Measurements from ENCODE around the gene KHDRBS2.

KHDRBS2 gene

DNA sequence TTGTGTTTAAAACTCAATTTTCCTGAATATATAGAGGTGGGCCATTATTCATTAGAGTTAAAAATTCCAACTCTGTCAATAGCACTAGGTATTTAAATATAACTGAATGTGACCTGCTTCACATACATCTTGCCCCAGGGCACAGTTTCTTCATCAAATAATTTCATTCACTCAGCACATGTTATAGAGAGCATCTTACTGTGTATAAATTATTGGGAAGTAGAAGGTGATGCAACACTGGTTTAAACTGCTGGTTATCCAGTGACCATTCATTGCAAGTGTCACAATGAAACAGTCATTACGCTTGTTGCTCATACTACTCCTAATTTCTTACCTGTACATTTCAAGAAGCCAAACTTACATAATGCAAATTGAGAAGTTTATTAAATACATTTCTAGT lies 93.4 kb downstream of the KHDRBS2 start:
- in situ Hi-C loops (cut with MboI; ENCODE audit: low sequenced_read_pairs) = no loop called here

DNA sequence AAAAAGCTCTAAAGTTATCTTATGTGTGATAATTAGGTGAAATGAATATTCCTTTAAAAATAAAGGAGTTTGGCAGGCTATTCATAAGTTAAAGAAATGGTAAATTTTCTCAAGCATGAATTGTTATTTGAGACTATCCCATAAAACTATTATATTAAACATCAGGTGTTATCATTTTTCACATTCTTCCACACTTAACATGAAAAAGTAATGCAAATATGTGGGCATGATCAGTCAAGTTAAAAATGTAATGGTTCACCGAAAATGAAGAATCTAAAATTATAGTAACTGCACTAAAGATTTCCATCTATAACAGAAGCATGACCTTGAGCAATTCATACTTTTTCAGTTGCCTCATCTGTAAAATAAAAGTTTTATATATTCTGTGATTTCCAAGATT lies 110.8 kb downstream of the KHDRBS2 start:
- in situ Hi-C loops (cut with MboI; ENCODE audit: low sequenced_read_pairs) = no loop called here

DNA sequence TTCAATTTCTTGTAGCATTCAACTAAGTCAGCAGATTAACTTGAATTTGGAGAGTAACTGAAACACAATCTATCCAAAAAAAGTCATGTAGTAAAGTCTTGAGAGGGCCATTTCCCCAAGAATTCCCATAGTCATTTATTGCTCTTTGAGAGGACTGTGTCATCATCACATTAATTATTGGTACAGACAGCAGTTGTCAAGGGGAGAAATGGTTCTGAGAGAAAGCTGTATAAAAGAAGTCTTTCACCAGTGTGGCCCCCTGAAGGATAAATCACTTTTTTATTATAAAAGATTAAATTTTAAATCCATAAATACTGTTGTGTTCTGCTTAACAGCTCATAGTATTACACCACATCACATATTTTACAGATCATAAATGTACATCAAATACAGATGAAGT lies 111.5 kb downstream of the KHDRBS2 start:
- in situ Hi-C loops (cut with MboI; ENCODE audit: low sequenced_read_pairs) = no loop called here

DNA sequence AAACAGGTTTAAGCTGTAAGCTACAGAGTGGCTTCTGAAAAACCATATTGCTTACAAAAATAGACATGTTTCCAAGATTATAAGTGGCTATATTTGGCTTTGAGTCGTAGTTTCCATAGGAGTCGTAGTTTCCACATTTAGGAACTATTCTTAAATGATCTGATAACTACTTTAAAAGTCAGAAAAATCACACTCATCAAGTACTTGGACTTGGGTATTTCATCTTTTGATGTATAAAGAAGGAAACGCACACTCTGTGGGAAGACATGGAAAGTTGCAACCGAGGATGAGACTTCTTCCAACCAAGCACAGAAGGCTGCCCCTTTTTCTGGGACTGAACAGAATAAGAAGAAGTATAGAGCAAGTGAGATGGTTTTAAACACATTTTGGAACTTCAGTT lies 118.3 kb downstream of the KHDRBS2 start:
- in situ Hi-C loops (cut with MboI; ENCODE audit: low sequenced_read_pairs) = no loop called here

DNA sequence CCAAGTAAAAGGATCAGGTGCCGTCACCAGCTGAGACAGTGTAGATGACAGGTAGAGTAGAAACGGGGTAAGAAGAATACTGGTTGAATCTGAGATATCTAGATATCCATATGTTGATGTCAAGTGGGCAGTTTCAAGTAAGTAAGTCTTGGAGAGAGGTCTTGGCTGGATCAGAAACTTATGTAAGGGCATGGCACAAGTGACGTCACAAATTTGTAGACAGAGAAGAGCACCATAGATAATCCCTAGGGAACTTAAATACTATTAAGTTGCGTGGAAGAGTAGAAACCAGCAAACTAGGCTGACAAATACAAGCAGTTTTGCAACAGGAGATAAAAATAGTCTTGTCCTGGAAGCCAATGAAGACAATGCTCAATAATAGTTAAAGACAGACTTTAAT lies 123.2 kb downstream of the KHDRBS2 start:
- in situ Hi-C loops (cut with MboI; ENCODE audit: low sequenced_read_pairs) = no loop called here

DNA sequence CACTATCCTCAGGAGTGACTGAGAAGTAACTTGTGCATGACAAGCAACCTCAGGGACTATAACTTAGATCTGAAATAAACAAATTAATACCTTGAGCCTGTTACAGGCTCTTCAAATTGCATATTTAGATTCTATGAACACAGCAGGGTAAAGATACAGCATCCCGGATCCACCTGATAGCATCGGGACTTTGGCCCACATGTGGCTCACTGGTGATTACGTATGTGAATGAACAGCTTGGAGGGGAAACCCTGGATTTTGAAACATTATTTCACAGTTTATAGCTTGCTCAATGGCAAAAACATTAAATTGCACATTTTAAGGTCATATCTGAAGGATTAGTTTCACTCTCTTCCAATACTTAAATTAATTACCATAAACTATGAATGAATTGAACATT lies 133.2 kb downstream of the KHDRBS2 start:
- in situ Hi-C loops (cut with MboI; ENCODE audit: low sequenced_read_pairs) = no loop called here

DNA sequence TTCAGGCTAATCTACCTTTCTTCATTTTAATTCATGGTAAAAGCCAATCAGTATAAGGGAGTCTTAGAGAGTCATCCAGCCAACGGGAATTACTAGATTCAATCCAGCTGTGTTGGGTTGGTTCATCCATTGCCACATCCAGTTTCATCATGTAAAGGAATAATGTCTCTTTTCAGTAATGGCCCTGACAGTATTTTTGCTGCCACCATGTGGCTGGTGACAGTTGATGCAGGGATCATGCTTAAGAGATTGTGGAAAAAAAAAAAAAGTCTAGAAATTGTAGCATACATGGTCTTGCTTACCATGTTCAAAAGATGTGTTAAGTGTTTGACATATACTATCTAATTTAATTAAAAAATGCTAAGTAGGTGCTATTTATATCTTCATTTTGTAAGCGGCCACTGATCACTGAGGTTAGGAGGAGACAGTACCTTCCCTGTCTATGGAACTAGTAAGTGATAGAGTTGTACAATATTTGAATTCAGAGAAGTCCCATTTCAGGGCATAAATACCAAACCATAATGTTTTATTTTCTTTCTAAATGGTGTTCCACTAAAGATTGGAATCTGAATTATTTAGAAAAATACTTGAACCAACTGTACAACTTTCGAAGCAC lies 135.9 kb downstream of the KHDRBS2 start:
- in situ Hi-C loops (cut with MboI; ENCODE audit: low sequenced_read_pairs) = no loop called here

DNA sequence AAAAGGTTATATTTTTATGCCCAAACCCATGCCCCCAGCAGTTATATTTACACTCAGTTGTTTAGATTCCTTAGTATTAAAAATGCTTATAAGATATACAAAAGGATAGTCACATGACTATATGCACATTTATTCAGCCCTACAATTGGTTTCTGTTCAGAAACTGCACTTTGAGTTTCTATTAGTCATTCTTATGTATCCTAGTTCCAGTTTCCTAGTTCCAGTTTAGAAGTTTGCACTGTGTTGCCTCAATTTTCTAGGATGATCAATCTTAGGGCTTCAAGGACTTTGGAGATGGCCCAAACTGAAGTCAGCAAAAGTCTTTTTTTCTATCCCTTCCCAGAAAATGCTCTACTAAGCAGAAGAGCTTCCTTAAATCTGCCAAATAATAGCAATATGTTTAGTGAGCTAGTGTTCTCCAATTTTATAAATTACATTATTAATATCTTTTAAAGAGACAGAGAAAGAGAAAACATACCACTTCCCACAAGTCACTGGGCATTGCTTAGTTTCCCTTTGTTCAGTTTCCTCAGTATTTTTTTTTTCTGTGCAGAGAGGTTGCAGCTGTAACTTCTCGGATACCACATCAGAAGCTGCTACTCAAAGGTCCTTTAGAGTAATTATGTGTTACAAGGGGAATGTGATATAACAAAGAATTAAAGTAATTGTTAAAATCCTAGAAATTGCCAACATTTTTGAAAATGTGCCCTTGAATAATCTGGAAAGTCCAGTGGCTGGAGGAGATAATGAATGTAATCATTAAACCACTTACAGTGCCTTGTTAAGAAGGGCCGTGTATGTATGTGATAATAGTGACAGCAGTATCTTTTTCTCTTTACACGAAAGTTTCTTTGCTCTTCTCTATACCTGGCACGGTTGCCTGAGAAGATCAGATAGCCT lies 138.8 kb downstream of the KHDRBS2 start:
- in situ Hi-C loops (cut with MboI; ENCODE audit: low sequenced_read_pairs) = no loop called here

DNA sequence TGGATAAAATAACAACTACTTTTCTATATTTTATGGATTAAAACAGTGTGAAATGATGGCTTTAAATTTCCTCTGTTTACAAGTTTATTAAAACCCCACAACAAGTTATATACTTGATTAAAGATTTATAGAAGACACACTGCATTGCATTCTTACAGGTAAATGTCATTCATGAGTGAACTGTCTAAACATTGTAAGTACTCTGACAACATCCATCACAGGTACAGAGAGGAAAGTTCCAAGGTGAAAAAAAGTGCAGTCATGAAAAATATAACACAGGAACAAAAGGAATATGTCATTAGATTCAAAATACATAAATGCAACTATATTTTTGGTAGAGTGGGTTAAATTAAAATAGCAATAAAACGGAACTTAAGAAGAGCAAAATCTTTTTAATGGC lies 156.9 kb downstream of the KHDRBS2 start:
- in situ Hi-C loops (cut with MboI; ENCODE audit: low sequenced_read_pairs) = no loop called here

DNA sequence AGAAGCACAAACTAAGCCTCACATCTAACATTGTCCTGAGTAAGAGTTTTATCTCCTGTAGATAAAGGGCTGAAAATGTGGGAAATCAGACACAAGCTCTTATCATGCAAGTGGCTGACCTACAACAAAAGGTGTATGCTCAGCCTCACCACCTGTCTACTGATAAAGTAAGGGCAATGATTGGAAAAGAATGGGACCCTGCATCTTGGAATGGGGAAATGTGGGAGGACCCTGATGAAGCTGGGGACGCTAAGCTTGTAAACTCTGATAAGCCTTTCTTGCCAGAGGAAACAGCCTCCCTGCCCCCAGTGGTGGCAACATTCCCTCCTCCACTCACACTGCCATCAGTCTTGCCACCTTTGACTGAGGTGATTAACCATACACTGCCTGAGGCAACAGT lies 166.6 kb downstream of the KHDRBS2 start:
- in situ Hi-C loops (cut with MboI; ENCODE audit: low sequenced_read_pairs) = no loop called here

DNA sequence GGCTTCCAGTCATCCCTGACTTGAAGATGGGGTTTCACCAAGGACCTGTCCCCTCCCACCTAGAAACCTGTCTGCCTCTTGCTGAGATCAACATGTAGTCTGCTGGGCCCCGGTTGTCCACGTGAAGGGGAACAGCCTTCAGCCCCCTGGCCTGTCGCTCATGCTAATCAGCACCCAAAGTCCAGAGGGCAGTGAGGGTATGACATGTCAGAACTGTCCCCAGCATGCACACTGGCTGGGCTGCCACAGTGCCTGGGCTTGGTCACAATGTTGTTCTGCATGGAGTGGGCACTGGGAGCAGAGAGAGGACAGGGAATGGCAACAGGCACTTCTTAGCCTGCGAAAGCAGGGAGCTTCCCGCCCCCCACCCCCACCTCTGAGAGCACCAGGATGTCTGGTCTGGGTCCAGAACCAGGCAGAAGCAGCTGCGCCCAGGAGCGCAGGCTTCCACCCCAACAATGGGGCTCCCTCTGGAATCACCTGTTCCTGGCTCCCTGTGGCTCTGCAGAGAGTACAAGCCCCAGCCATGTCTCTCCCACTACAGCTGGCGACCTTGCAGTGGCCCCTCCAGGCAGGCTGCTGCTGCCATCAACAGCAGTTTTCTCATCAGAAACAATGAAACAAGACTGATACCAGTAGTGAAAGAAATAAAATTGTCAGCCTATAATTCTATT lies 182.7 kb downstream of the KHDRBS2 start:
- in situ Hi-C loops (cut with MboI; ENCODE audit: low sequenced_read_pairs) = no loop called here

DNA sequence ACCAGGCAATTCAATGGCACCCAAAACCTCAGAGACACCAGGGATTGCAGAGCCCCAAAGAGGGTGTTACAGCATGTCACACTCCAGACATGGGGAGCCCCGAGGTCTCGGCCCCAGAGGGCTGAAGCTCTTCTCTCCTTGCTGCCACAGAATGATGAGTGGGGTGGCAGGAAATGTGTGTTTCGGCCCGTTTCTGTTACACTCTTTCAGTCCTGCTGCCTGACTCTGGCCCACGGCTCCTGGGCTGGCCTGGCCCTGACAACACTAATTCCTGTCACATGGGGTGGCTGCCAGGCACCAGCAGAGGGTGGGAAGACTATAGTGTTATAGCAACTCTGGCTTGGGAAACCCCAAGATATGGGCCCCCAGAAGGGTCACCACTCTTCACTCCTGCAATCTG lies 183.6 kb downstream of the KHDRBS2 start:
- in situ Hi-C loops (cut with MboI; ENCODE audit: low sequenced_read_pairs) = no loop called here

DNA sequence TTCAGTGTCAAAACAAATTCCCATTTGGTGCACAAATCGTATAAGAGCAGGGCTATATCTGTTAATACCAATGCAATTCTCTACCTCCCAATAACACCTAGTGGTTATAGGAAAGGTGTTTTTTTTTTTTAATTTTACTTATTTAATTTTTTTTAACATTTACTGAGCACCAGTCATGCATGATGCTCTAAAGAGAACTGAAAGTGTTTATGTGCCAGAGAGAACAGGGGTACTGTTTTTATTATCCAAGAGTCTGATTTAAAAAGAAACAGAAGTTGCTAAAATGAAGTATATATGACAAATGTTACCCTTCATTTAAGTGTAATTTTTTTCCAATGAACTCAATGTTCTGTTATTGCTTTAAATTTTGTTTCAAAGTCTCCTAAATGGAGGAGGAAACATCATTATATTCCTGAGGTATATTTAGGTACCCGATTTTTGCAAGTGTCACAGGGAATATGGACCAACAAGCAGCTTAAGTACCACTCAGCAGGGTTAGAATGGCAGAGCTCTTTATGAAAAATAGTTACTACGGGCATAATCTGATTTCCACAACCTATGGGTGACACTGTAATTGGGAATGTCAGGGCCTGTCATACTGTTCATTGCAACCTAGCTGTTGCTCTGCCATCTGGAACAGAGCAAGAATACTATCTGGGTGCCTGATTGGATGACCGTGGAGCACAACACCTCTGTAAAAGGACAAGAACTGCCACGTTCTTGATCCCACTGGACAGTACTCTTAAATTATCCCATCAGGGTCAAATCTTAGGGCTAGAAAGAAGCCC lies 195.4 kb downstream of the KHDRBS2 start:
- in situ Hi-C loops (cut with MboI; ENCODE audit: low sequenced_read_pairs) = no loop called here

DNA sequence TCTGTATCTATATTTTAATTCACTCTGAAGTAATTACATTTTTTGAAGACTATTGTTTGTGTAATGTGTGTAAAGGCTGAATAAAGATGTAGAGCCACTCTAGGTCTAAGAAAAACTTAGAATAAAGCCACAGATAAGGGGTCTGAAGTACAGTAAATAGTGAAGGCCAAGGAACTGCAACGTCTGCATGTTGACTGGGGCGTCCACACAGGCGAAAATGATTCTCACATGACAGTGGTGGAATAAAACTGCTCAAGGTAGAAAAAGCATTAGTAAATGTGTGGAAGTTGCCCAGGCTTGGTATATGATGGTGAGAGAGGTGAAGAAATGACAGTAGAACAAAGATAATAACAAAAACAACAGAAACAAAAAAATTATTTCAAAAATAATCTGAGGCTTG lies 196.2 kb downstream of the KHDRBS2 start:
- in situ Hi-C loops (cut with MboI; ENCODE audit: low sequenced_read_pairs) = no loop called here

DNA sequence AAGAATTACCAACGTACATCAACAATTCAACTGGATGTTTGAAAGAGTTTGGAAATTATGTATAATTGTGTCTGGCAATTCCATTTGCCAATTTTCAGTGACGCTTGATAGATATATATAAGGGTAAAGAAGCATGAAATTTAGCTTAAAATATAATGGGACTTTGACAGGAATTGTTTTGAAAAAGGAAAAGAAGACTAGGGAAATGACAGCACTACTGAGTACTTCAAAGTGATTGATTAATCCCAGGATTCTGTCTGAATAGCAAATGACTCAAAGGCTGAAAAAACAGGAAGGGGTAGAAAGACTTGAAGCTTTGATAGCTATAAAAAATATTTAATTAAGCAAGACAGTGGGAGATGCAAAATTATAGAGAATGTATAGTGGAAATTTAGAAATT lies 200.0 kb downstream of the KHDRBS2 start:
- in situ Hi-C loops (cut with MboI; ENCODE audit: low sequenced_read_pairs) = no loop called here

DNA sequence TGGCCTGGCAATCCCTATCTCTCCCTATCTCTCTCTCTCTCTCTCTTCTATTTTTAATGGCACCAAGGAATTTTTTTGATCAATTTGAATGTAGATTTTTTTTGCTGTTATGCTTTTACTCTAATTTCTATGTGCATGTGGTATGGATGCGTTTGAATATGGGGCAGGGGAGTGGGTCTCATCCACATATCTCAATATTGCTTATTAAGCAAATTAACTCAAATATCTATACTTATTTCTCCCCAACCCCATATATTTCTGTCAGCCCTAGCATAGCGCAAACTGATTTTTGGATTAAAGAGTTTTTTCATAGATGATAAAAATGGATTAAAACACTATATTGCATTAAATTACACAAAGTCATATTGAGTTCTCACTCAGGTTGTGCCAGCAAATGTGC lies 210.2 kb downstream of the KHDRBS2 start:
- in situ Hi-C loops (cut with MboI; ENCODE audit: low sequenced_read_pairs) = no loop called here

DNA sequence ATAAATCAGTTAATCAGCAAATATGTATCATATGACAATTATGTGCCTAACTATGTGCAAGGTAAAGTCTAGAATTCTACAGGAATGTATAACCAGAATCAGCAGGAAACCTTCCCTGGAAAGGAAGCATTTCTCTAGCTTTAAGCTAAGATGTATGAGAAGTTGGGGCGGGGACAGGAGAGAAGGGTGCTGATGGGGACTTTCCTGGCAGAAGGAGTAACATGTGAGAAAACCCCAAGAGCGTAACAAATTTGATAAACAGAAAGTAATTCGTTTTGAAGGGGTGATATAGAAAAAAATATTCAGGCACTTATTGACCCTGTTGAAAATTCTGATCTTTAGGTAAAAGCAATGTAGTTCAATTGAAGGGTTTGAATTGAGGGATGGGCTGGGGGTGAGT lies 226.1 kb downstream of the KHDRBS2 start:
- in situ Hi-C loops (cut with MboI; ENCODE audit: low sequenced_read_pairs) = no loop called here

DNA sequence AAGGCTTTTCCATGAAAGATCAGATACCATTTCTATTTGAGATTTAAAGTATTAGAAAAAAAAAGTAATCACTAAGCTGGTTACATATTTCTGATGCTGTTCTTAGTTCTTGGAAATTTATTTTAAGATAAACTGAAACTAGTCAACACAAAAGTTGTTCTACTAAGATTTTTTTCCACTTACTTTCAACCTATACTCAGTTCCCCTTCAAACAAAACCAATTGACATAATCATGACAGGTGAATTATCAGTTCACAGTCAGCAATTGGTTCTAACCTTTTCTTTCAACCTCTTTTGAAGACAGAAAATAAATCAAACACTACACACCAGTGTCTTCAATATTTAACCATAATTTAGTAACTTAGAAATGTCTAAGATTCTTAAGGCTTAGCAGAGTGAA lies 228.7 kb downstream of the KHDRBS2 start:
- in situ Hi-C loops (cut with MboI; ENCODE audit: low sequenced_read_pairs) = no loop called here

DNA sequence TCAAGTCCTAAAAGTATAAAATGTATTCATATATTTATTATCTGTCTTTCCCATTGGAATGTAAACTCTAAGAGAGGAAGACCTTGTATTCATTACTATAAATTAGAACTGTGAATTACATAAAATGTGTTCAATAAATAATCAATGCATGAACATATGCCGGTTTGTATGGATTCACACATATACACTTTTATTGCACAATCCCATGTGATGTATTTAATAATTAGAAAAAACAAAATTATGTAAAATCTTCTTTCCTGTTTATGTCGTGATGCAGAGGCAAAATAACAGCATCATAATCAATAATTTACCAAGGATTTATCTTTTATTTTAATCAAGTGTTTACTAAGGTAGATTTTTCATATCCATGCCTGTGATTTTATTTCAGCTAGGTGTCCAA lies 240.5 kb downstream of the KHDRBS2 start:
- in situ Hi-C loops (cut with MboI; ENCODE audit: low sequenced_read_pairs) = no loop called here

DNA sequence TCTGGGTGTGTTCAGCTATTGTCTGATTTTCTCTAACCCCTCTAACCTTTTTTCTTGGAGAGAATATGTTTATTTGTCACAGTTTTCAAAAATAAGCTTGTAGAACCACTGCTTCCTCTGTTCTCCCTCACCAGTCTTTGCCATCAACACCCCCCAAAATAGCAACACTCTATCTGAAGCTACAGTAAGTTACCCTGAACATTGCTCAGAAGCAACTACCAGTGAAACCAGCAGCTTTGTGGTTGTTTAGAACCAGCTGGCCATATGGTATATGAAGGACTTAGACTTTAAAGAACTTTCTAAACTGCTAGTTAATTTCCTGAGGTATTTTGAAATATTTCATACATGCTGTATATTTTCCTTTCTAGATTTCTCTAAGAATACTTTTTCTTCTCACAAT lies 242.9 kb downstream of the KHDRBS2 start:
- in situ Hi-C loops (cut with MboI; ENCODE audit: low sequenced_read_pairs) = no loop called here

DNA sequence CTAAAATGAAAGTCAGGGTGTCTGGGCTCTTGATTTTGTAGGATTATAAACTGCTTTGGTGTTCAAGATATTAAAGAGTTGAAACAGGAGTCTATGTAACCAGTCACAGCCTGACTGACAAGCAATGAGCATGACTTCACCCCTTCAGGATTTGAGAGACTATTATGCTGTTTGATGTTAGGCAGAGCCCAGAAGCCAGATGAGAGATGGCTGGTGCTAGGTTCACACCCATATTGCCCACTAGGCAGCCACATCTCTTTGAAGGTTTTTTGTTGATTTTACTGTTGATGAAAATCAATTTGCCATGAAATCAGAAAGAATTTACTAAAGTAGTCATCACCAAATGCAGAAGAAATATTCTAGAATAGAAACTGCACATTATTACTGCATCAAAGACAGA lies 243.6 kb downstream of the KHDRBS2 start:
- in situ Hi-C loops (cut with MboI; ENCODE audit: low sequenced_read_pairs) = no loop called here

All from HL-60/S4 treated with phorbol 12-myristate 13-acetate at 8.2 ng/mL for 4 days and 3 days (cell line).